Measurements from ENCODE around the gene LIN52.

The LIN52 gene

GRCh38 chr14:74084277-74085046 lies at the start of gene LIN52, which contains the start of gene ALDH6A1:
Gene LIN52, plus strand, starts transcription at chr14:74084956. Its CDS starts 19 bp downstream, at chr14:74084975.
Gene ALDH6A1, minus strand, starts transcription at chr14:74084453. Its CDS starts 59 bp downstream, at chr14:74084394.
- peak; percentile 99 to 100 for DNase-seq (ENCODE audit: low read depth in 1 of 2, low spot score in 1 of 2)

GRCh38 chr14:74035556-74035955 lies 49.2 kb upstream of the LIN52 start:
- no peak for DNase-seq (ENCODE audit: low read depth in 1 of 2, low spot score in 1 of 2)

GRCh38 chr14:74038020-74038859 lies 46.5 kb upstream of the LIN52 start:
- DNase-seq (ENCODE audit: low read depth in 1 of 2, low spot score in 1 of 2), result no peak

GRCh38 chr14:74042296-74042695 lies 42.5 kb upstream of the LIN52 start:
- no peak for DNase-seq (ENCODE audit: low read depth in 1 of 2, low spot score in 1 of 2)

GRCh38 chr14:74045522-74045921 lies 39.2 kb upstream of the LIN52 start:
- DNase-seq (ENCODE audit: low read depth in 1 of 2, low spot score in 1 of 2), result no peak

GRCh38 chr14:74048281-74048680 lies 36.5 kb upstream of the LIN52 start:
- no peak for DNase-seq (ENCODE audit: low read depth in 1 of 2, low spot score in 1 of 2)

GRCh38 chr14:74049876-74050495 lies 34.8 kb upstream of the LIN52 start:
- no peak for DNase-seq (ENCODE audit: low read depth in 1 of 2, low spot score in 1 of 2)

- DNase-seq (ENCODE audit: low read depth in 1 of 2, low spot score in 1 of 2), result no peak
Observed at GRCh38 chr14:74062809-74063150, 22.0 kb upstream of the LIN52 start.

GRCh38 chr14:74064426-74064825 lies 20.3 kb upstream of the LIN52 start:
- no peak for DNase-seq (ENCODE audit: low read depth in 1 of 2, low spot score in 1 of 2)

- DNase-seq (ENCODE audit: low read depth in 1 of 2, low spot score in 1 of 2), result no peak
Observed at GRCh38 chr14:74064883-74065282, 19.9 kb upstream of the LIN52 start.

- no peak for DNase-seq (ENCODE audit: low read depth in 1 of 2, low spot score in 1 of 2)
Observed at GRCh38 chr14:74065746-74066575, 18.8 kb upstream of the LIN52 start.

- no peak for DNase-seq (ENCODE audit: low read depth in 1 of 2, low spot score in 1 of 2)
Observed at GRCh38 chr14:74077401-74077800, 7.4 kb upstream of the LIN52 start.

GRCh38 chr14:74080820-74081460 lies 3.8 kb upstream of the LIN52 start:
- DNase-seq (ENCODE audit: low read depth in 1 of 2, low spot score in 1 of 2), result no peak

- no peak for DNase-seq (ENCODE audit: low read depth in 1 of 2, low spot score in 1 of 2)
Observed at GRCh38 chr14:74081491-74081890, 3.3 kb upstream of the LIN52 start.

GRCh38 chr14:74083161-74083560 lies 1.6 kb upstream of the LIN52 start:
- DNase-seq (ENCODE audit: low read depth in 1 of 2, low spot score in 1 of 2), result no peak

GRCh38 chr14:74083784-74084276 lies 926 bp upstream of the LIN52 start:
- no peak for DNase-seq (ENCODE audit: low read depth in 1 of 2, low spot score in 1 of 2)

- DNase-seq (ENCODE audit: low read depth in 1 of 2, low spot score in 1 of 2), result no peak
Observed at GRCh38 chr14:74085047-74085637, 386 bp downstream of the LIN52 start.

- DNase-seq (ENCODE audit: low read depth in 1 of 2, low spot score in 1 of 2), result no peak
Observed at GRCh38 chr14:74085828-74086227, 1.1 kb downstream of the LIN52 start.

GRCh38 chr14:74089251-74090020 lies 4.7 kb downstream of the LIN52 start:
- no peak for DNase-seq (ENCODE audit: low read depth in 1 of 2, low spot score in 1 of 2)
